ENCODE results near the gene SLC22A5.
A peak's percentile ranks its signal among the peaks of the same experiment; 100 is the strongest.

Gene SLC22A5

GRCh38 chr5:132368186-132368585, 1.3 kb upstream of the SLC22A5 start:
- no peak for DNase-seq

- no peak for DNase-seq
Measured at GRCh38 chr5:132369007-132369473, 470 bp upstream of the SLC22A5 start.

- no peak for DNase-seq
Measured at GRCh38 chr5:132370181-132370970, 866 bp downstream of the SLC22A5 start.

- no peak for DNase-seq
Measured at GRCh38 chr5:132370971-132371602, 1.6 kb downstream of the SLC22A5 start.

- DNase-seq, result no peak
Measured at GRCh38 chr5:132371603-132371994, 2.1 kb downstream of the SLC22A5 start.

- DNase-seq, result no peak
Measured at GRCh38 chr5:132372127-132372526, 2.6 kb downstream of the SLC22A5 start.

- DNase-seq, result no peak
Measured at GRCh38 chr5:132372542-132372941, 3.0 kb downstream of the SLC22A5 start.

- DNase-seq, result no peak
Measured at GRCh38 chr5:132375957-132376356, 6.4 kb downstream of the SLC22A5 start.

- DNase-seq, result no peak
Measured at GRCh38 chr5:132376694-132377641, 7.5 kb downstream of the SLC22A5 start.

GRCh38 chr5:132377738-132378137, 8.2 kb downstream of the SLC22A5 start:
- DNase-seq, result no peak

- no peak for DNase-seq
Measured at GRCh38 chr5:132378580-132378979, 9.1 kb downstream of the SLC22A5 start.

GRCh38 chr5:132380047-132380446, 10.5 kb downstream of the SLC22A5 start:
- no peak for DNase-seq

GRCh38 chr5:132380741-132381140, 11.2 kb downstream of the SLC22A5 start:
- DNase-seq, result no peak

- DNase-seq, result no peak
Measured at GRCh38 chr5:132381614-132382013, 12.1 kb downstream of the SLC22A5 start.

- no peak for DNase-seq
Measured at GRCh38 chr5:132383261-132383660, 13.8 kb downstream of the SLC22A5 start.

- DNase-seq, result no peak
Measured at GRCh38 chr5:132383984-132384383, 14.5 kb downstream of the SLC22A5 start.

- no peak for DNase-seq
Measured at GRCh38 chr5:132384506-132385050, 15.1 kb downstream of the SLC22A5 start.

- DNase-seq, result peak; percentile 40 to 62
Measured at GRCh38 chr5:132385326-132386105, 16.0 kb downstream of the SLC22A5 start.

- peak; percentile 64 to 73 for DNase-seq
Measured at GRCh38 chr5:132386644-132387286, 17.3 kb downstream of the SLC22A5 start.

- no peak for DNase-seq
Measured at GRCh38 chr5:132387640-132388117, 18.2 kb downstream of the SLC22A5 start.
